Natural killer cell (primary cell): ENCODE measurements around the gene OXER1. TPM values are rescaled to one million over a fixed set of nuclear protein-coding genes. Genes with fewer than 3 reads are reported as not detected.

Experiments used
- ATAC-seq, 3 donors: fragments of 150-1000 bp in 2 of 3; fragments of 200-7000 bp in 1 of 3; cut with Tn5 transposase; 1 replicate in 1 of 3; 2 replicates in 2 of 3; pipeline ENCODE4 v1.10.0; 2021; ENCODE audit warnings: mild to moderate bottlenecking in 2 of 3, moderate library complexity in 2 of 3
- DNase-seq, 2 donors: peaks; one replicate each; pipeline versions ENCODE4 v3.0.0 to v3.0.0-alpha.2; 2013 to 2021; ENCODE audit warnings: mixed read lengths in 1 of 2
- H3K27ac ChIP-seq: one replicate; pipeline ENCODE4 v1.5.1; 2013; ENCODE audit warnings: mild to moderate bottlenecking, low read length
- H3K27me3 ChIP-seq: one replicate; pipeline ENCODE4 v1.6.1; 2013; ENCODE audit warnings: low read length; ENCODE audit not compliant: control insufficient read depth, insufficient read depth
- H3K36me3 ChIP-seq: one replicate; pipeline ENCODE4 v1.6.1; 2013; ENCODE audit warnings: low read length; ENCODE audit not compliant: control insufficient read depth, insufficient read depth
- H3K4me1 ChIP-seq: one replicate; pipeline ENCODE4 v1.6.1; 2013; ENCODE audit warnings: low read length; ENCODE audit not compliant: control insufficient read depth, insufficient read depth
- H3K4me3 ChIP-seq: one replicate; pipeline ENCODE4 v1.5.1; 2013; ENCODE audit warnings: low read length
- H3K9me3 ChIP-seq: one replicate; pipeline ENCODE4 v1.6.1; 2013; ENCODE audit warnings: low read length; ENCODE audit not compliant: control insufficient read depth, insufficient read depth
- H3K27ac Mint-ChIP-seq, 2 donors: one replicate each; pipeline ENCODE4 v1.8.0; 2022; ENCODE audit warnings: mild to moderate bottlenecking in 2 of 2, mixed read lengths in 2 of 2, moderate library complexity in 1 of 2
- H3K27me3 Mint-ChIP-seq, 2 donors: one replicate each; pipeline ENCODE4 v1.8.0; 2022; ENCODE audit warnings: low read depth in 2 of 2, mixed read lengths in 2 of 2
- H3K36me3 Mint-ChIP-seq: one replicate; pipeline ENCODE4 v1.8.0; 2022; ENCODE audit warnings: mixed read lengths
- H3K4me1 Mint-ChIP-seq, 2 donors: one replicate each; pipeline ENCODE4 v1.8.0; 2022; ENCODE audit warnings: mixed read lengths in 2 of 2
- H3K4me3 Mint-ChIP-seq: one replicate; pipeline ENCODE4 v1.8.0; 2022; ENCODE audit warnings: mild to moderate bottlenecking, moderate library complexity, mixed read lengths
- H3K9me3 Mint-ChIP-seq, 2 donors: one replicate each; pipeline ENCODE4 v1.8.0; 2022; ENCODE audit warnings: mixed read lengths in 2 of 2
- CTCF ChIP-seq: fragments of 200-600 bp; IDR thresholded peaks from one replicate; pipeline ENCODE4 v1.8.0; 2022; ENCODE audit warnings: antibody characterized with exemption
- WGBS: methylation state at CpG from one replicate; pipeline ENCODE4 v1.1.7; 2013; ENCODE audit warnings: missing lambda C conversion rate; ENCODE audit not compliant: insufficient coverage; 5-methylcytosine and 5-hydroxymethylcytosine counted together
- intact Hi-C: fragments of 100-400 bp; cut with micrococcal nuclease; formaldehyde crosslinking; loops from one replicate; pipeline ENCODE4 v1.14.2; 2022
- total RNA-seq, 4 donors: library from RNA; stranded (reverse); fragments of 120-200 nt in 1 of 4; gene quantifications; one replicate each; pipeline versions ENCODE4 v1.2.3 to v1.2.4, GENCODE V29; 2013 to 2022

The OXER1 gene
- total RNA-seq, 3 donors from 2014 or later (not counting 1 experiment from before 2014, with no cell fraction given): 0.19 to 2.7 (median 0.41) TPM

- Histone ChIP-seq H3K36me3 (no peaks in the 10 kb centered on the region), H3K9me3 (no peaks in the 10 kb centered on the region), H3K27me3 (no peaks in the 10 kb centered on the region), H3K4me1 (no peaks in the 10 kb centered on the region), H3K4me3 (no peak overlapping the region), H3K27ac (no peak overlapping the region)
- Mint-ChIP-seq H3K9me3 (no peaks in the 10 kb centered on the region), H3K27ac (no peak overlapping the region), H3K27me3 (no peaks in the 10 kb centered on the region), H3K36me3 (no peaks in the 10 kb centered on the region), H3K4me3 (no peak overlapping the region), H3K4me1 (no peaks in the 10 kb centered on the region)
- ATAC-seq: no peak
- no peak for DNase-seq
- WGBS: 94% methylated on average over 10 of the region's 10 CpGs
- TF ChIP-seq CTCF: no peak
- intact Hi-C loops: no loop called here
These were observed 5.8 kb upstream of the OXER1 start for GRCh38 chr2:42769583-42770287.

- no peak for ATAC-seq
- H3K27me3 ChIP-seq: no peaks in the 10 kb centered on the region
- no peak overlapping the region for H3K4me3 Mint-ChIP-seq
- peaks cover 0 to 1% of the 10 kb centered on the region in 2 donors for H3K4me1 Mint-ChIP-seq
- no peaks in the 10 kb centered on the region for H3K9me3 Mint-ChIP-seq
- peaks cover 5% of the 10 kb centered on the region for H3K4me1 ChIP-seq
- H3K27ac ChIP-seq: no peak overlapping the region
- H3K36me3 ChIP-seq: no peaks in the 10 kb centered on the region
- no peak for DNase-seq
- no peaks in the 10 kb centered on the region for H3K27me3 Mint-ChIP-seq
- H3K36me3 Mint-ChIP-seq: no peaks in the 10 kb centered on the region
- H3K9me3 ChIP-seq: no peaks in the 10 kb centered on the region
- intact Hi-C loops: no loop called here
- no peak for TF ChIP-seq CTCF
- no peak overlapping the region for H3K4me3 ChIP-seq
- WGBS: 95% methylated on average over 2 of the region's 3 CpGs
- no peak overlapping the region for H3K27ac Mint-ChIP-seq
These were observed 4.8 kb upstream of the OXER1 start for GRCh38 chr2:42768706-42769256.

- no peak for ATAC-seq
- H3K9me3 Mint-ChIP-seq: no peaks in the 10 kb centered on the region
- H3K4me1 Mint-ChIP-seq: peaks cover 0 to 8% of the 10 kb centered on the region in 2 donors
- no peak for TF ChIP-seq CTCF
- H3K36me3 ChIP-seq: no peaks in the 10 kb centered on the region
- H3K27ac Mint-ChIP-seq: no peak overlapping the region
- H3K9me3 ChIP-seq: no peaks in the 10 kb centered on the region
- H3K36me3 Mint-ChIP-seq: no peaks in the 10 kb centered on the region
- no peaks in the 10 kb centered on the region for H3K27me3 ChIP-seq
- intact Hi-C loops: no loop called here
- 97% methylated on average over 14 of the region's 14 CpGs for WGBS
- no peak overlapping the region for H3K4me3 Mint-ChIP-seq
- peaks cover 7% of the 10 kb centered on the region for H3K4me1 ChIP-seq
- no peak for DNase-seq
- H3K27me3 Mint-ChIP-seq: no peaks in the 10 kb centered on the region
- no peak overlapping the region for H3K27ac ChIP-seq
- no peak overlapping the region for H3K4me3 ChIP-seq
These were observed 4.2 kb upstream of the OXER1 start for GRCh38 chr2:42767899-42768705.
